ENCODE measurements around the gene MPP3.

The MPP3 gene

DNA sequence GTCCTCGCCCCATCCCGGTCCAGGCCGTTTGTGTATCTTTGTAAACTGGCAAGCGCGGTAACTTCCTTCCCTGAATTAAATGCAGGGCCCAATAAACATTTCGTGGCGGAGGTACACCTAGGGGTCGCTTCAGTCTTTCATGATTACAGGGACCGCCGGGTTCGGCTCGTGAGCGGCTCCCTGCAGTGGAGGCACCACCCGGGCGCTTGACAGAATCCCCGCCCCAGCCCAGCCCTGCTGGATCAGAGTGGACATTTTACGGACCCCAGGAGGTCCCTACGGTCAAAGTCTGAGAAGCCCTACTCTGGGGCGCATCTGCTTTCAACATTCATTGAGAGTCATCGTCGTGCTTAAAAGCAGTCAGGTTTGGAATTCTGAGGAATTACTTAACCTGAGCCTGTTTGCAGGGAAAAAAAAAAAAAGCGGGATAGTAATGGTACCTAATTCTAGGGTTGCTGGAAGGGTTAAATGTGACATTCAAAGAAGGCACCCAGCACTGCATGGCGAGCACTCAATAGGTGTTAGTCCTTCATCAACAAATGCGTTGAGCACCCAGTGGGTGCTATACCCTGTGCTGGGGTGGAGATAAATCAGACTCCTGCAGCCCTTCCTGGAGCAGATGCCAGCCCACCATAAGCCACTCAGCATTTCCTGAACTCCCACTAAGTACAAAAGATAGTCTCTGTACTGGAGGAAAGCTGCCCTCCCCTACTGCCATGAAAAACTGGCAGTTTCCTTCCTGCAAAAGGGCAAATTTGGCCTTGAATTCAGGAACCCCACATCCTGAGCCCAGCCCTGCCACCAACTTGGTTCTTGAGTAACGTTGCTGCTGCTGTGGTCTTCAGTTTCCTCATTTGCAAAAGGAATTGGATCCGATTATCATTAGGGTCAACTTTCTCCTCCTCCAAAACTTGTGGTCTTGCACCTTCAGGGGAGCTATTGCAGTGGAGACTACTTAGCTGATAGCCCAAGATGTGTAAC lies 53.5 kb downstream of the MPP3 start:
- DNase-seq (ENCODE audit: extremely low read depth in 1 of 2, low read depth in 1 of 2): no peak

DNA sequence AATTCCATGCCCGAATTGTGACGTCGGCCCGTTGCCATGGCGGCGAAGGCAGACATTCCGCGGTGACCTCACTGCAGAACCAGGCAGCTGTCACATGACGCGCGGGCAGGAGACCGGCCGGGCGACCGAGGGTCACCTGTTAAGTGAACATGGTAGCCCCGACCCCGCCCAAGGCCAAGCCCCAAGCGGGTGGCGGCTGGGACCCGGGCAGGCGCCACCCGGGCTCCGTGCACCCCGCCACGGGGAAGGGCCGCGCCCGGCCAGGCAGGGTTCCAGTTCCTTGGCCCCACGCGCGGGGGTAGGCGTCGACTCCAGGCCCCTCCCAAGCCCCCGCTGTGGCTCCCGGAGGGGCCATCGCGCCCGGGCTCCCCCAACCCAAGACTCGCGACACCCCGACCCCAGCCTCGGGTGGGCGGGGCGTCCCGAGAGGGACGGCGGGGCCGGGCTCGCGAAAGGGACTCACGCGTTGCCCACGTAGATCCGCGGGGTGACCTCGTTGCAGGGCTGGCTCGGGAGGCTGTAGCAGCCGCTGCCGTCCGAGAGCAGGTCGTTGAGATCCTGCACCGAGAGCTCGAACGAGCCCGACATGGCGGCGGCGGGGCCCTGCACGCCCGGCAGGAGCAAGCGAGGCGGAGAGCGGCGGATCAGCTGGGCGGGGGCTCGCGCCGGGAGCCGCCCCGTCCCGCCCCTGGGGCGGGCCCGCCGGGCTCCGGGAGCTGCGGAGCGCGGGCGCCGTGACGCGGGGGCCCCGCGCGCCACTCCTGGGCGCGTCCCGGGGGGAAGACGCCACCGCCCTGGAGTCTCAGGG lies 54.4 kb downstream of the MPP3 start, which contains the start of gene DUSP3:
TSS of gene DUSP3 (minus strand) at position 641 of the 808 bp plus-strand sequence. CDS start at position 588, 53 bp downstream.
- peak in 1 of 2 donors; percentile 54 for DNase-seq (ENCODE audit: extremely low read depth in 1 of 2, low read depth in 1 of 2)

DNA sequence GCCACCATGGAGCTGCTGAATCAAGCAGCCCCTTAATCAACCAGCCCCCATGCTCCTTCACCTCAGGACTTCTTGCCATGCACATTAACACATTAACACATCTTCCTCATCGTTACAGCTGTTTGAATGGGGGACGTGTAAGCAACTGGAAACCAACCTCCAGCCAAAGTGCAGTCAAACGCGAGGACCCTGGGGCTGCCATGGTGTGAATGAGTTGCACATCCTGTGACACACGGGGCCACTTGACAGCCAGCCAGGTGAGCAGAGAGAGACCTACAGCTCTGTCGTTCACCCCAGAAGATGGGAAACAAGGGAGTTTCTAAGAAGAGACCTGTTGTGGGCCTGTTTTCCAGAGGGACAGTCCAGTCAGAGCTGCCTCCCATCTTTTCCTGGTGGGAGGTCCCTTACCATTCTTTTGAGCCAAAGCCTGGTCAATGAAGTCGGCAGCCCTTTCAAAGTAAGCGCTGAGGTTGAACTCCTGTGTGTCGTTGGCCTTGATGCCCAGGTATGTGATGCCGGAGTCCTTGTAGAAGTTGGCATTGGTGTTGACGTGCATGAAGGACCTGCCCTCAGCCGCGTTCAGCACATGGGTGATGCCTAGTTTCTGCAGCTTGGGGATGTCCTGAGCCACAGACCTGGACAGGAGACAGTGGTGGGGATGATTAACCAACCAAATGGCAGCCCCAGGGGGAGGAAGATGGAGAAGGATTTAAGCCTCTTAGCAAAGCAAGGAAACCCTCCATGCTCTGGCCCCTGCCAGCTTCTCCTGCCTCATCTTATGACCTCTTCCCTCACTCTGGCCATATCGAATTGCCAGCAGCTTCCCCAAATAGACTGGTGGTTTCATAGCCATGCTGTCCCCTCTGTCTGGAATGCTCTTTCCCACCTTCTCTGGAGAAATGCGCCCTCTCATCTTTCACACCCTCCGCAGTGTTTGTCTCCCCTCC lies 58.4 kb downstream of the MPP3 start:
- no peak for DNase-seq (ENCODE audit: extremely low read depth in 1 of 2, low read depth in 1 of 2)

DNA sequence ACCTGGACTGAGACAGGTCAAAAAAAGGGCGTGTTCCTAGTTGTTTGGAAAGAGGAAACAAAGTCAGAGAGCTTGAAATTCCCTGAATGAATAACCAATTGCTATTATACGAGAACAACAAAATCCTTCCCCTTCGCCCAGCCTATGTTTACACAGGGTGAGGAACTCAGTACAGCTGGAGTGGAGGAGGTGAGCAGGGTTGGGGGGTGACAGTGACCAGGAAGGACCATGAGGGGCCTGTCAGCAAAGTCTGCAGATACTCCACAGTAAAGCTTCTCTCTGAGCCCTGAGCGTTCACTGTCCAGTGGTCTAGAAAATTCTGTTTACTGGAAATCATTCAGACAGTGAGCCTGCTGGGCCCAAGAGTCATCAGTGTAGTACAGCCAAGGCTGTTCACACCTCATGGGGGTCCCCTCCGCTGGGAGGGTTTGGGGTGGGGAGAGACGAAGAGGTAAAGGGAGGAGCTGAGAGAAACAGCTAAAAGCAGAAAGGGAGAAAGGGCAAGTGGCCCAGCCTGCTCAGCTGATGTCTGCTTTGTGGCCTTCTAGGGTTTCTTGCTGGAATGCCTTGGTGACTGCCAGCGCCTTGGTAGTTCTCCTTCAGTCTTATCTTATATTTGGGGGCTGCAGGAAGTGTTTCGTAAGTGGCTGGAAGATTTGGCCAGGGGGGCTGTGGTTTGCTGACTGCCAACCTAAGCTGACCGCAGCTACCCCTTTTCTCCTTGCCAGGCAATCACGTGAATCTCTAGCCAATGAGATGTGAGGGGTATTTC lies 59.9 kb downstream of the MPP3 start:
- DNase-seq (ENCODE audit: extremely low read depth in 1 of 2, low read depth in 1 of 2): no peak

DNA sequence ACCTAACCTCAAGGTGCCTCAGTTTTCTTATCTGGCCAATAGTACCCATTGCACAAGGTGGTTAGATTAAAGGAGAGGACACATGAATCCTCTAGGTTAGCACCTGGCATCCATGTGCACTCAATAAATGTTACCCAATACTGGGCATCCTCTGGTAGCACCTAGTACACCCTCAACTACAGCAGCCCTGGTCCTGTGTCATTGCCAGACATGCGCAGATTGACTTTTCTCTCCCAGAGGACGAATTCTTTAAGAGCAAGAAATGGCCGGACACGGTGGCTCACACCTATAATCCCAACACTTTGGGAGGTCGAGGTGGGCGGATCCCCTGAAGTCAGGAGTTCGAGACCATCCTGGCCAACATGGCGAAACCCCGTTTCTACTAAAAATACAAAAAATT lies 61.5 kb downstream of the MPP3 start:
- DNase-seq (ENCODE audit: extremely low read depth in 1 of 2, low read depth in 1 of 2): no peak

DNA sequence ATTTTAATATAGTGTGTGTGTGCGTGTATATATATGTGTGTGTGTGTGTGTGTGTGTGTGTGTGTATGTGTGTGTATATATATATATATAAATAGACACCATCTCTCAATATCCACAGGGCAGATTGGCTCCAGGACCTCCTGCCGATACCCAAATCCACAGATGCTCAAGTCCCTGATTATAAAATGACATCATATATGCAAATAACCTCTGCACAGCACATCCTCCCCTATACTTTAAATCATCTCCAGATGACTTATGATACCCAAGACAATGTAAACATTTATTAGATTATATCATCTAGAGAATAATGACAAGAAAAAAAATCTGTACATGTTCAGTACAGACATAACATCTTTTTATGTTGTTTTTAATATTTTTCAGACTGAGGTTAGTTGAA lies 62.0 kb downstream of the MPP3 start:
- no peak for DNase-seq (ENCODE audit: extremely low read depth in 1 of 2, low read depth in 1 of 2)

DNA sequence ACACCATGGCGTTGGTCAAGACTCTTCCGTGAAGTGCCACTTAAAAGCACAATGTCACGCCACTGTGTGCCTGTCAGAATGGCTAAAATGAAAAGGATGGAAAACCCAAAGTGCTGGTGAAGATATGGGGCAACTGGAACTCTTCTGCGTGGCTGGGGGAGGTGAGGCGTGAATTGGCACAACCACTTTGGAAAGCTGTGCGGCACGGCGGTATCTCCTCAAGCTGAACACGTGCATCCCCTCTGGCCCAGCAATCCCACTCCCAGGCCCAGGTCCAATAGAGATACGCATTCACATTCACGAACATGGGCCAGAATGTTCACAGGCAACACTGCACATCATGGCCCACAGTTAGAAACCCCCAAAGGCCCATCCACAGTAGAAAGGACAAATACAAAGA lies 63.1 kb downstream of the MPP3 start:
- DNase-seq (ENCODE audit: extremely low read depth in 1 of 2, low read depth in 1 of 2): no peak

DNA sequence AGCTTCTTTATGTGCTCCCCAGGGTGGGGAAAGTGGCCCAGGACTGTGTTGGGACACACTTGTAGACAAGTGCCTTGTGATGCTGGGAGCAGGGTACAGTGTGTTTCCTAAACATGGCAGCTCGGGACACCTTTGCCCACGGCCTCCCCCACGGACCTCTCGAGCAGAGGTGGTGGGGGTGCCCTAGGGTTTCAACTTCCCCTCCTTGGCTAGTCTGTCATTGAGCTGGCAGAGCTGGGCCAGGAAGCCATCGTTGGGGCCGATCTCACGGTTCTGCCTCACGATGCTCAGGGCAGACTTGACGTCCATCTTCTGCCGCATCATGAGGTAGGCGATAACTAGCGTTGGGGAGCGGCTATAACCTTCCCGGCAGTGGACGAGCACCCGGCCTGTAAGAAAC lies 63.5 kb downstream of the MPP3 start:
- DNase-seq (ENCODE audit: extremely low read depth in 1 of 2, low read depth in 1 of 2): no peak

DNA sequence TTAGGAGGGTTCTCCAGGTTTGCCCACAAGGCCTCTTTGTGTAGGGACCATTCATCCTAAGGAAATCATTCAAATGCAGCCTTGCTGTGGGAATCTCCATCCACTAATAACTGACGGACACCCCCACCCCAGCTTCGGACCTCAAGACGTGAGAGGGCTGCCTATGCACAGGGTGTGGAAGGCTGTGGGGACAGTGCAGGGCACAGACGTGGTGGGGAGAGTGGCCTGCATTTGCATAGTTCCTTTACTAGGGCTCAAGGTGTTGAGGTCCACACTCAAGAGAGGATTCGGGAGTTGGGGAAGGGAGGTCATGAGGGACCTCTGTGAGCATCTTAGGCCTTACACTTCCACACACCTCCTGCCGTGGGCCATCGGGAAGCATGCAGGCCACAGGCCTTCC lies 64.0 kb downstream of the MPP3 start:
- no peak for DNase-seq (ENCODE audit: extremely low read depth in 1 of 2, low read depth in 1 of 2)

DNA sequence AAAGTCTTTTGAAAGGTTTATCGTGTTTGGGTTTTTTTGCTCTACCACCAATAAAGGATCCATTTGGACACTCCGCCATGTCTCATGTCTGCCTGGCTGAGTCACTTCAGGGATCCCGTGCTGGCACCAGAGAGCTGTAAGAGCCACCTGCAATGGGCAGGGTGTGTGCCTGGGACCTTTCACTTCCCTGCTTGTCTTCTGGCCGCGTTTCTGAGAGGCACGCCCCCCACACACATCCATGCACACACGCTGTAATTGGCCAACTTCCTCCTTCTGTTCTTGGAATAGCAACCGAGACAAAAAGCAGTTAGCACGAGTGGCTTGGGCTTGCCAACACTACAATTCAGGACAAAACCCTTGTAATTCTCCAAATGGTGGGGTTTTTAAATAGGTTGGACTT lies 64.6 kb downstream of the MPP3 start:
- no peak for DNase-seq (ENCODE audit: extremely low read depth in 1 of 2, low read depth in 1 of 2)

DNA sequence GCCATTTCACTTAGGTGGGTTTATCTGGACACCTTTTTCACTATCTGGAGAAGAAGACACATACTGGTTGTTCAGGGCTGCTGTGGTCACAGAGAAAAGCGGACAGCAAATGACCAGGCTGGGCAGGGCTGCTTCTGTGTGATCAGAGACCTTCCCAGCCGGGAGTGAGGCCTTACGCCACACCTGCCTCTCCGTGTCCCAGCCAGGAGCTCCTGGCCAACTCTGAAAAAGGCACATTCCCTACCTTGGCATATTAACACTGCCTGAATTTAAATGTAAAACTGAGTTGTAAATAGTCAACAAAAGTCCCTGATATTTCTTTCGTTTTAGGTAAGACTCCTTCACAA lies 65.3 kb downstream of the MPP3 start:
- no peak for DNase-seq (ENCODE audit: extremely low read depth in 1 of 2, low read depth in 1 of 2)

DNA sequence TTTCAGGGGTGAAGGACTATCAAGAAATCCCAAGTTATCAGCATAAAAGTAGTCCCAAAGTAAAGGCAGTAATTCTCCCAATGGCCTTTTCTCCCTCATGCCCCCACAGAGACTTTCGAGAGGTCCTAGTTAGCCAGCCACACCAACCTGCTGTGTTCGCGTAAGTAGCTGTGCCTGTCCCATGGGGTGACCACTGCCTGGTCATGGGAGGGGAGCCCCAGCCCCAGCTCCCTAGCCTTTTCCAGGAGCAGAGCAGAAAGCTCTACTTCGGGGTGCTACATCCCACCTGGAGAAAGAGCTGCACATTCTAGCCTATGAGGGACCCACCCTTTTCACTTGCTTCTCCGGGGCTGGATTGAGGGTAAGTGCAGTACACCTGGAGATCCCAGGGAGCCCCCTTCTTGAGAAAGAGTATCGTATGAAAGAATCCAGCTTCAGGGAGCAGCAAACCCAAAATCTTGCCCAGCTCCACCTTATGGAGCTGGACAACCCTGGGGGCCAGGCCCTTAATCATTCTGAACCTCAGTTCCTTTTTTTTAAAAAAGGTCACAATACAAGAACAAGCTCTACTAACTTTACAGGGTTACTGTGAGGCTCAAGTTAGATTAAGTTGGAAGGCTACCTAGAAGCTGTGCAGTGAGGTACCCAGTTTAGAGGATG lies 65.8 kb downstream of the MPP3 start:
- DNase-seq (ENCODE audit: extremely low read depth in 1 of 2, low read depth in 1 of 2): no peak

DNA sequence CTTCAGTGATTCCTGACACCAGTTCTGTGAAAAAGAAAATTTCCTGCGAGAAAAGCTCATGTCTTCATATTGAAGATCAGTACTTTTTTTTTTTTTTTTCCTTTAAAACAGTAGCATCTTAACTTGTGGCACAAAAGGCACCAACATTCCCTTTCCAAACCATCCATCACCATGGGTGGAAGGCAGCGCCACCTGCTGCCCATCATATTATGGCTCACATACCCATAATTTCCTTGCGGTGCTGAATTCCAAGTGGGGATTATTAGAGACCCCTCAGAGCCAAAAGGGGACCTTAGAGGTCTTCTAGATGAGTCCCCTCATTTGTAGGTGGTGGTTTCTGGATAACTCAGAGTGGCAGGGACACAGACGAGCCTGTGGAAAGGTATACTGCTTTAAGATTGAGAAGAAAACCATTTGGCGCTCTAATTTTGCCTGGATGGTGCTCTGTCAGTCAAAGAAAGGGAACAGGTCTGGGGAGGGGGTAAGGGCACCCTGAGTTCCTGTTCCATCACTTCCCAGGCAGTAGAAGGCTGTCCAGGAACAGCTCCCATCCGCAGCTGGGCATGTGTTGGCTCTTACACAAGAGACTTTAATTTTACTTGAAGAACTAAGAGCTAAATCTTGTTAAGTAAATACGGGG lies 66.4 kb downstream of the MPP3 start:
- DNase-seq (ENCODE audit: extremely low read depth in 1 of 2, low read depth in 1 of 2): peak in 1 of 2 donors; percentile 23

DNA sequence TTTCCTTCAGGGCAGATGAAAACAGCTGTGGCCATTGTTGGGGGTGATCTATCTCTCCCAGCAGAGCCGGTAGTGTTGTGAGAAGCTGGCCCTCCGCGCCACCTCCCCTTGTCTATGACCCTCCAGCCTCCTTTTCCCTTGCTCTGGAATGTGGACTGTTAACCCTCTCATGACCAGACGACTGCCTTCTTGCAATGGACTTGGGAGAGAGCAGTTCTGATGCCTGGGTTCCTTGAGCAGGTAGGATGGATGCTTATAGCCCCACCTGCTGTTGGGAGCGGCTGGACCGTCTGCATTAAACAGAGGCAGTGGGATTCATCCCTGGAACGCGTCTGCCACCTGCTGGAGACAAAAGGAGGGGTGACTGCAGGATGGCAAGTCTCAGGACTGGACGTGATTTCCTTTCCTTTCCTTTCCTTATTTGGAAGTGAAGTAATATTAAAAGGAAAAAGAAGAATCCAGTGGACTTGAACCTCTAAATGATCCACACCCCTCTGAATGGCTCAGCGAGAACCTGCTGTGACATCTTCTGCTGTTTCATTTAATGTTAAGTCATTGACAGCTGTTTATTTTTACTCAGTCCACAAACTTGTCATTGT lies 72.6 kb downstream of the MPP3 start:
- peak; percentile 73 to 75 for DNase-seq (ENCODE audit: extremely low read depth in 1 of 2, low read depth in 1 of 2)

DNA sequence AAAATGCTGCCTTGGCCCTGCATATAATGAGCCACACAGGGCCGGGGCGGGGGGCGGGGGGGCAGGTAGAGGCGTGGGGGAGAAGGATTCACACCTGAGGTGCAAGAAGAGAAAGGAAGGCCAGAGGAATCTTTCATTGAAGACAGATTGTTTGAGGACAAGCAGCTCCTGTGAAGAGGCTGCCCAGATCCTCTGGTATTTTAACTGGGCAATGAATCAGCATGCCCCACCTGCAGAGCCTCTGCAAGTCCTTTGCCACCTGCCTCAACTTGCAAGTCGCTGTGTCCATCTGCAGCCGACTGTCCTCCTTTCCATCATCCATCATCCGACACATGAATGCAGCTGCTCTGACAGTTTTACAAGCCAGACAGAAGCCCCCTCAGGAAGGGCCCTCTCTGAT lies 73.1 kb downstream of the MPP3 start:
- no peak for DNase-seq (ENCODE audit: extremely low read depth in 1 of 2, low read depth in 1 of 2)

DNA sequence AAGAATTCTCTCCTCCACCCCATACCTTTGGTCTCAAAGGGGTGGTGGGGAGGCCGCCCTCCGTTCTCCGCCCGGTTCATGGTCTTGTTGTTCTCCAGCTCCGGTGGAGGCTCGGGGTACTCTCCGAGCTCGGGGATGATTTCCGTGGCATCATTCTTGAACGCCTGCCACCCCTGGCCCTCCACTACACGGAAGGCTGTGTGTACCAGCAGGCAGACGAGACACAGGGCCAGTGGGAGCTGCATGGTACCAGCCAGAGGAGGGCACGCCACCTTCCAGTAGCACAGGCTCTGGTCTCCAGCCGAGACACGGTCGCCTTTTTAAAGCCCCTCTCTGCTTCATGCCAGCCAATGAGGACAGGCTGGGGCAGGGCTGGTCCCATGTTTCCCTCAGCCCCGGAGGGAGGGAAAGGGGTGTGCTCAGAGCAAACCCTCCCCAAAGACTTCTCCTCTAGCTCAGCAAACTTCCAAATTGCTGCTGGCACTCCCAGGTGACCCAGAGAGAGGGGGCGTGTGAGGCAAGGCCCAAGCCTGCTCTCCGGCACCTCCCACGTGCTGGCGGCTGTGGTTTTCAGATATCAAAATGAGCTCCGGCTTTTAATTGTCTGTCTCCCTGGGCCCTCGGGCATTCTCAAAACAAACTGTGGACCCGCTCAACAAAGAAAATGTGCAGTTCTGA lies 74.3 kb downstream of the MPP3 start, which contains the start of gene SOST:
TSS of gene SOST (minus strand) at position 295 of the 678 bp plus-strand sequence. CDS start at position 245, 50 bp downstream.
- no peak for DNase-seq (ENCODE audit: extremely low read depth in 1 of 2, low read depth in 1 of 2)

DNA sequence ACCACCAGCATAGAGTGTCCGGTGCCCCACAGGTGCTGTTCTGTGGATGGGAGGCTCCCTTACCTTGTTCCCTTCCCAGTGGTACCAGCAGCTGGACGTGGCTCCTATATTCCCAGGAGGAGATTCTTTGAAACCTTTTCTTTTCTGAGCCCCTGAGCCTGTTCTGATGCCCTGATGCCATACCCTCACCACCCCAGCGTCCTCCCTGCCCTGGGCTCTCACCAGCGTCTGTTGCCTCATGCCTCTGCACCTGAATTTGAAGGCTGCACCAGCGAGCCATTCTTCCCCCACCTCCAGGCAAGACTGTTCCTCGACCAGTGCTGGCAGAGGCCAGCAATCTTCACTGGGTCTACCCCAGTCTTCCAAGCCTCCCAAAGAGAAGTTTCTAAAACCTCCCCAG lies 74.9 kb downstream of the MPP3 start:
- no peak for DNase-seq (ENCODE audit: extremely low read depth in 1 of 2, low read depth in 1 of 2)

DNA sequence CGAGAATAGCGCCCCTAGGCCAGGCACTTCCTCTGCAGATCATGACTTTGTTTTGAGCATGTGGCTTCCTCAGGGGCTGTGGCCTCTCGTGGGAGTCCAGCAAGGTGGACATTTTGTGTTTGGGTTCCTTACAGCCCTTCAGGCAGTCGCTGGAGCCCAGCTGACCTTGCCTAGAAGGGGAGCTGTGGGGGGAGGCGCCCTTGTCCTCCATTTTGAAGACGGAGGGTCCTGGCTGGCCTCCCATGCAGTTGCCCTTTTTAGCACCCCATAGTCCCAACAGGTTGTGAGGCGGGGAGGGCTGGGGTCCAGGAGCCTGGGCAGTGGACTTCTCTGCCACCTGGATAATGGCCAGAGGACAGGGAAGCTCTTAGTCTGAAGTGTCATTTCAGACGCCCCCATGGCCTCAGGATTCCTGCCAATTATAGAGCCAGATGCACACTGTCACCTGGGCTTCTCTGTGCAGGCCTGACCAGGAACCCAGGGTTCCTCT lies 75.7 kb downstream of the MPP3 start:
- no peak for DNase-seq (ENCODE audit: extremely low read depth in 1 of 2, low read depth in 1 of 2)
